ENCODE results near the gene ABI3BP. TPM values are rescaled to one million over a fixed set of nuclear protein-coding genes. Genes with fewer than 3 reads are reported as not detected.

The ABI3BP gene
- total RNA-seq, 4 donors from 2014 or later: 18.2 to 77.0 (median 29.4) TPM

DNA sequence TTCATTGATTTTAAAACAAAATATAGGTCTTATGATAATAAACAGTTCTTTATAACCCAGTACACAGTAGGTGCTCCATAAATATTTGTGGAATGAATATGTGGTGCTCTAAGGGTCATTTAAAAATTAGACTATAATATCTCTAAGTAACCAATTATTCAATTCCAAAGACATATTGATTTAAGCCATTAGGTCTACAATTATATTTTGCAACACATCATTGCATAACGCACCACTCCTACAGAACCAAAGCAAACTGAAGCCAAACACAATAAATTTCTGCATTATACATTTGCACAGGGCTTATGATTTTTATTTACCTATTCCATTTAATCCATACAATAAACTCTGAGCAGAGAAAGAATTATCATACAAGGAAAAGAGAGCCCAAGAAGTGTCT is 104.3 kb downstream of the ABI3BP start:
- DNase-seq: no peak
- H3K4me1 ChIP-seq: no peaks in the 10 kb centered on the region
- H3K36me3 ChIP-seq: no peaks in the 10 kb centered on the region
- no peaks in the 10 kb centered on the region for H3K9me3 ChIP-seq
- TF ChIP-seq, protein P1, sequence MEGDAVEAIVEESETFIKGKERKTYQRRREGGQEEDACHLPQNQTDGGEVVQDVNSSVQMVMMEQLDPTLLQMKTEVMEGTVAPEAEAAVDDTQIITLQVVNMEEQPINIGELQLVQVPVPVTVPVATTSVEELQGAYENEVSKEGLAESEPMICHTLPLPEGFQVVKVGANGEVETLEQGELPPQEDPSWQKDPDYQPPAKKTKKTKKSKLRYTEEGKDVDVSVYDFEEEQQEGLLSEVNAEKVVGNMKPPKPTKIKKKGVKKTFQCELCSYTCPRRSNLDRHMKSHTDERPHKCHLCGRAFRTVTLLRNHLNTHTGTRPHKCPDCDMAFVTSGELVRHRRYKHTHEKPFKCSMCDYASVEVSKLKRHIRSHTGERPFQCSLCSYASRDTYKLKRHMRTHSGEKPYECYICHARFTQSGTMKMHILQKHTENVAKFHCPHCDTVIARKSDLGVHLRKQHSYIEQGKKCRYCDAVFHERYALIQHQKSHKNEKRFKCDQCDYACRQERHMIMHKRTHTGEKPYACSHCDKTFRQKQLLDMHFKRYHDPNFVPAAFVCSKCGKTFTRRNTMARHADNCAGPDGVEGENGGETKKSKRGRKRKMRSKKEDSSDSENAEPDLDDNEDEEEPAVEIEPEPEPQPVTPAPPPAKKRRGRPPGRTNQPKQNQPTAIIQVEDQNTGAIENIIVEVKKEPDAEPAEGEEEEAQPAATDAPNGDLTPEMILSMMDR (IDR thresholded peaks at IDR 0.05): no peak
- no peak for TF ChIP-seq POLR2A (IDR thresholded peaks at IDR 0.05)
- no peak overlapping the region for H3K4me3 ChIP-seq
- no peak overlapping the region for H3K27ac ChIP-seq
- no peaks in the 10 kb centered on the region for H3K27me3 ChIP-seq

DNA sequence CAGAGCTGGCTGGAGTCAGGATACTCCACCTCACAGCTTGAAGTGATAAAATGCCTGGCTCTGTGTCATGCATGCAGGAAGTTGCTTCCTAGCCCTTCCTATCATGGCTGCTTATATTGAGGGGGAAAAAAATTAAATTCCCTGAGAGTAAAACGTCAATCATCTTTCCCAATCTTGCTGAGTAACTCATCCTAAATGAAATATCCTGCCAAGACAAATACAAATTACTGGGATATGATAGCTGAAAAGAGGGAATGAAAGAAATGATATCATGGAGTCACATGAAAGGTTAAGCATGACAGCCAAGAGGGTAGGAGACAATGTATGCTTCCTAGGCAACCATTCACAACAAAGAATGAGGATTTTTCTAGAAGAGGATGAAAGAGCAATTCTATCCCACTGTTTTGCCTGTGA is 110.6 kb downstream of the ABI3BP start:
- DNase-seq: no peak
- Histone ChIP-seq H3K4me3 (no peak overlapping the region), H3K4me1 (no peaks in the 10 kb centered on the region), H3K27me3 (no peaks in the 10 kb centered on the region), H3K9me3 (no peaks in the 10 kb centered on the region), H3K27ac (no peak overlapping the region), H3K36me3 (no peaks in the 10 kb centered on the region)
- no peak for TF ChIP-seq POLR2A (IDR thresholded peaks at IDR 0.05)
- TF ChIP-seq, protein P1 (IDR thresholded peaks at IDR 0.05): no peak

DNA sequence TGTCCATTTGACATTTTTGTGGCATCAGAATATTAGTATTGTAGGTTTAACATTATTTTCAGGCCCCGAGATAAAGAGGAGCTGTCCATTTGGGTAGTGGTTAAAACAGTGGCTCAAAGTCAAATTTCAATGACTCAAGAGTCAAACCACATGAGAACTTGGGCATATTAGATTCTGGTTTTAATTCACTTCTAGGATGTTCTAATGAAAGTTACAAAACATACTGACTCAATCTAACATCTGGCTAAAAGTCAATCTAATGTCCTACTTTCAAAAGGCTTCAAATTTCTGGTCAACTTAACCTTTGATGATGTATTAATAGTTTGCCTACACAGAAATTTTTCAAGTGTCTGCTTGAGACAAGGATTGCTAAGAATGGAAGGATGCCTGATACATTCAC is 112.4 kb downstream of the ABI3BP start:
- Histone ChIP-seq H3K36me3 (no peaks in the 10 kb centered on the region), H3K4me1 (no peaks in the 10 kb centered on the region), H3K27me3 (no peaks in the 10 kb centered on the region), H3K4me3 (no peak overlapping the region), H3K9me3 (no peaks in the 10 kb centered on the region), H3K27ac (no peak overlapping the region)
- TF ChIP-seq POLR2A (IDR thresholded peaks at IDR 0.05): no peak
- TF ChIP-seq, protein P1 (IDR thresholded peaks at IDR 0.05): no peak
- DNase-seq: no peak

DNA sequence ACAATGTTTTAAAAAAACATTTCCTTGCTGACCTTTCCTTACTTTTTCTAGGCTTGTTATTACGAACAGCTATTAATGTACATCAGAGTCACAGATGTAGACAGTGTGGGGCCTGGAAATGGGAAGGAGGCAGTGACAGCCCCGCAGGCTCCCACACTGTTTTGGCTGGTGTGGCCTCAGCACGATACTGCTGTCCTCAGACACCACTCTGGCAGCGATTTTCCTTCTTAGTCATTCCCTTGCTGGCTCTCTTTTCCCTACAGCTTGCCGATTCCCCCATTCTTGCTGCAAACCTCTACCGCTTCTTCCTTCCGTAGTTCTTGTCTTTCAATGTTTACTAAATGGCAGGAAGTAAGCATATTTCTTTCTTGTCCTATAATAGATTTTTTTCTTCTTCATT is 113.1 kb downstream of the ABI3BP start:
- TF ChIP-seq, protein P1 (IDR thresholded peaks at IDR 0.05): no peak
- Histone ChIP-seq H3K27ac (peak overlapping the region in 1 of 4 donors; percentile 18), H3K4me1 (peaks cover 0 to 5% (median 0%) of the 10 kb centered on the region in 4 donors), H3K4me3 (no peak overlapping the region), H3K27me3 (no peaks in the 10 kb centered on the region), H3K36me3 (no peaks in the 10 kb centered on the region), H3K9me3 (no peaks in the 10 kb centered on the region)
- no peak for DNase-seq

DNA sequence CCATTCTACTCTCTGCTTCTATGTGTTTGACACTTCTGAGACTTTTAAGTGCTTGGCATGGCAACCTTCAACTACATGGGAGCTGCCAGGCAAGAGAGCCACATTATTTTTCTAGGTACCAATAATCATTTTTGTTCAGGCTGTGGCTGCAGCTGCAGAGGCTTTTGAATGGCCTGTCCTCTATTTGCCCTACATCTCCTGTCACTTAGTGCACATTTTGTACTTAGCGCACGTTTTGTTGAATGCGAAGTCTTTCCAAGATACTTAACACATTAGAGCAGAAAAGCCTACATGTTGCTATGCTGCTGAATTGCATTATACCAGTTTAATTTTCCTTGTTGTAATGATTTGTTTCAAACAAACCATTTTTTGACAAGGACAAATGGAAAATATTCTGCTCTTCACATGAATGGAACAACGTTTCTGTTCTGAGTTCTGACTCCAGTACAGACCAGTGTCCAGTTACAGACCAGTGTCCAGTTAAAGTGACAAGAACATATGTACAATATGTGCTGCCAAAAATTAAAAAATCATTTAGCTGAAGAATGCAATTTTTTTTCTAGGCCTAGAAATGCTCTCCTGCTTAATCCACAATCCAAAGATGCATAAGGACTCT is 113.9 kb downstream of the ABI3BP start:
- Histone ChIP-seq H3K4me3 (no peak overlapping the region), H3K27ac (peak overlapping the region in 1 of 4 donors; percentile 18), H3K36me3 (no peaks in the 10 kb centered on the region), H3K27me3 (no peaks in the 10 kb centered on the region), H3K4me1 (peaks cover 0 to 6% (median 0%) of the 10 kb centered on the region in 4 donors), H3K9me3 (no peaks in the 10 kb centered on the region)
- DNase-seq: no peak
- TF ChIP-seq POLR2A (IDR thresholded peaks at IDR 0.05): no peak
- TF ChIP-seq, protein P1 (IDR thresholded peaks at IDR 0.05): no peak

DNA sequence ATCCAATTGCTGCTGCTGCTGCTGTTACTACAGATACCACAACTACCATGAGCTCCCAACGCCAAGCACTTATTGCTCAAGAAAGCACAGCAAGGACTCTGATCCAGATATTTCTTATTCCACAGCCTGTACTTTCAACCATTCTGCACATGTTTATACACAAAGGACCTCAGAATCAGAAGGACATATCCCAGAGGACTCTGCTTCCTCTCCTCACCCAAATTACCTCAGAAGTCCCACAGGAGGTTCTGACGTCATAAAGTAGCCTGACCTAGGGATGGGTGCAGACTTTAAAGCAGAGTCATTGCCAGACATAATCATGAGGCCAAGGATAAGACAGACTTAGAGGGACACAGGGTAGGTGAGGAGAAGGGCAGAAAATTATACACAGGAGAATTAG is 115.9 kb downstream of the ABI3BP start:
- Histone ChIP-seq H3K27ac (no peak overlapping the region), H3K4me1 (peaks cover 0 to 6% (median 0%) of the 10 kb centered on the region in 4 donors), H3K27me3 (no peaks in the 10 kb centered on the region), H3K36me3 (no peaks in the 10 kb centered on the region), H3K9me3 (no peaks in the 10 kb centered on the region), H3K4me3 (no peak overlapping the region)
- no peak for DNase-seq
- TF ChIP-seq, protein P1 (IDR thresholded peaks at IDR 0.05): no peak
- TF ChIP-seq POLR2A (IDR thresholded peaks at IDR 0.05): no peak

Data from Peyer's patch (tissue), 4 donors.